ENCODE results near the gene FBXW12.

Gene FBXW12

DNA sequence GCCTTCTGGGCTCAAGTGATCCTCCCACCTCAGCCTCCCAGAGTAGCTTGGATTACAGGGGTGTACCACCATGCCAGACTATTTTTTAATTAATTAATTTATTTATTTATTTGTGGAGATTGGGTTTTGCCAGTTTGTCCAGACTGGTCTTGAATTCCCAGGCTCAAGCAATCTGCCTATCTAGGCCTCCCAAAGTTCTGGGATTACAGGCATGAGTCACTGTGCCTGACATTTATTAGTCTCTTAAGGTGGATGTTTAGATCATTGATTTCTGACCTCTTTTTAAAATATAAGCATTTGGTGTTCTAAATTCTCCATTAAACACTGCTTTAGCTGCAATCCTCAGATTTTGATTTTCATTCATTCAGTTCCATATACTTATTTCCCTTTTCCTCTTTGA lies 15.6 kb downstream of the FBXW12 start:
- ChIA-PET POLR2A (no interaction called here), CTCF (interaction anchor here (0.6 to 2.6 kb wide), 2 partner anchors 48 to 143 kb away, joined by 8 to 10 read pairs; no protein-coding TSS in a partner anchor)
- TF ChIP-seq BHLHE40 (IDR thresholded peaks at IDR 0.05; ENCODE audit: borderline replicate concordance) (no peak), ZNF384 (IDR thresholded peaks at IDR 0.05) (no peak), FOXM1 (IDR thresholded peaks at IDR 0.05; ENCODE audit: borderline replicate concordance) (no peak), HDGF (IDR thresholded peaks at IDR 0.05; ENCODE audit: borderline replicate concordance) (no peak), ARNT (IDR thresholded peaks at IDR 0.05) (no peak), L3MBTL2 (conservative IDR thresholded peaks at IDR 0.05) (no peak), NFRKB (IDR thresholded peaks at IDR 0.05) (no peak), CTBP1 (IDR thresholded peaks at IDR 0.05; ENCODE audit: borderline replicate concordance) (no peak), ELF4 (IDR thresholded peaks at IDR 0.05) (no peak), FOXA1 (IDR thresholded peaks at IDR 0.05) (no peak), SUZ12 (IDR thresholded peaks at IDR 0.05) (no peak), FOXK2 (IDR thresholded peaks at IDR 0.05) (no peak), SP1 (IDR thresholded peaks at IDR 0.05) (no peak), LEF1 (IDR thresholded peaks at IDR 0.05; ENCODE audit: borderline replicate concordance) (no peak), TARDBP (IDR thresholded peaks at IDR 0.05) (no peak)
- TF ChIP-seq, protein P1, sequence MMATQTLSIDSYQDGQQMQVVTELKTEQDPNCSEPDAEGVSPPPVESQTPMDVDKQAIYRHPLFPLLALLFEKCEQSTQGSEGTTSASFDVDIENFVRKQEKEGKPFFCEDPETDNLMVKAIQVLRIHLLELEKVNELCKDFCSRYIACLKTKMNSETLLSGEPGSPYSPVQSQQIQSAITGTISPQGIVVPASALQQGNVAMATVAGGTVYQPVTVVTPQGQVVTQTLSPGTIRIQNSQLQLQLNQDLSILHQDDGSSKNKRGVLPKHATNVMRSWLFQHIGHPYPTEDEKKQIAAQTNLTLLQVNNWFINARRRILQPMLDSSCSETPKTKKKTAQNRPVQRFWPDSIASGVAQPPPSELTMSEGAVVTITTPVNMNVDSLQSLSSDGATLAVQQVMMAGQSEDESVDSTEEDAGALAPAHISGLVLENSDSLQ (IDR thresholded peaks at IDR 0.05), result no peak
- no peak for DNase-seq (ENCODE audit: extremely low spot score)

DNA sequence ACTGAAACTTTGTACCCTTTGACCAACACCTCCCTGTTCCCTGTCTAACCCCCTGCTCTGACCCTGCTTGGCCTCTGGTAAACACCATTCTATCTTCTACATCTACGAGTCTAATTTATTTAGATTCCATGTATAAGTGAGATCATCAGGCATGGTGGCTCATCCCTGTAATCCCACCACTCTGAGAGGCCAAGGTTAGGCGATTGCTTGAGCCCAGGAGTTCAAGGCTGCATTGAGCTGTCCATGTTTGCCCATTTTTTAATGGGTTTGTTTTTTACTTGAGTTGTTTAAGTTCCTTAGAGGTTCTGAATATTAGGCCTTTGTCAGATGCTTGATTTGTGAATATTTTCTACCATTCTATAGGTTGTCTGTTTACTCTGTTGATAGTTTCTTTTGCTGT lies 16.9 kb downstream of the FBXW12 start:
- TF ChIP-seq SUZ12 (IDR thresholded peaks at IDR 0.05) (no peak), SP1 (IDR thresholded peaks at IDR 0.05) (no peak), BHLHE40 (IDR thresholded peaks at IDR 0.05; ENCODE audit: borderline replicate concordance) (no peak), FOXA1 (IDR thresholded peaks at IDR 0.05) (no peak)
- ChIA-PET POLR2A (interaction anchor here (0.5 to 1.3 kb wide), 2 partner anchors 51 to 201 kb away, joined by 3 read pairs; partner anchors contain the start of genes CCDC51 and CDC25A), CTCF (no interaction called here)
- DNase-seq (ENCODE audit: extremely low spot score), result no peak

DNA sequence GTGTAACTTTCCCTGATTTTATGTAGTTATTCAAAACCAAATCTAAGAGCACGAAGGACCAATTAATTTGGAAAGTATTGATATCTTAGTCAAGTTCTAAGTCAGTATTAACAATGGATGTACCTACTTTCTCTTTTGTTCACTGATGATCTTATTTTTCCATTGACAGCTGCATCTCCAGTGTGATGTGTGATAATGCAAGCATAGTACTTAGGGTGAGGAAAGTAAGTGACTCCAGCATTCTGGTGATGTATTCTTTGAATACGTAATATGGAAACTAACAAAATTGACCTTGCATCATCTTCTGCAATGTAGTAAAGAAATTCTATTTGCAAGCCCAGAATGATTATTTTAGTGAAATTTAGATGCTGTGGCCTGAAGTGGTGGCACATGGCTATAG lies 22.4 kb downstream of the FBXW12 start:
- no peak for TF ChIP-seq FOXM1 (IDR thresholded peaks at IDR 0.05; ENCODE audit: borderline replicate concordance)
- TF ChIP-seq FOXA1 (IDR thresholded peaks at IDR 0.05), result no peak
- no peak for TF ChIP-seq HDGF (IDR thresholded peaks at IDR 0.05; ENCODE audit: borderline replicate concordance)
- TF ChIP-seq L3MBTL2 (conservative IDR thresholded peaks at IDR 0.05), result no peak
- TF ChIP-seq, protein P1 (IDR thresholded peaks at IDR 0.05), result no peak
- no peak for TF ChIP-seq ARNT (IDR thresholded peaks at IDR 0.05)
- TF ChIP-seq ELF4 (IDR thresholded peaks at IDR 0.05), result no peak
- no peak for TF ChIP-seq FOXK2 (IDR thresholded peaks at IDR 0.05)
- TF ChIP-seq ZNF384 (IDR thresholded peaks at IDR 0.05), result no peak
- TF ChIP-seq LEF1 (IDR thresholded peaks at IDR 0.05; ENCODE audit: borderline replicate concordance), result no peak
- TF ChIP-seq BHLHE40 (IDR thresholded peaks at IDR 0.05; ENCODE audit: borderline replicate concordance), result no peak
- no peak for TF ChIP-seq NFRKB (IDR thresholded peaks at IDR 0.05)
- no peak for TF ChIP-seq SP1 (IDR thresholded peaks at IDR 0.05)
- ChIA-PET POLR2A (no interaction called here), CTCF (no interaction called here)
- DNase-seq (ENCODE audit: extremely low spot score), result no peak

DNA sequence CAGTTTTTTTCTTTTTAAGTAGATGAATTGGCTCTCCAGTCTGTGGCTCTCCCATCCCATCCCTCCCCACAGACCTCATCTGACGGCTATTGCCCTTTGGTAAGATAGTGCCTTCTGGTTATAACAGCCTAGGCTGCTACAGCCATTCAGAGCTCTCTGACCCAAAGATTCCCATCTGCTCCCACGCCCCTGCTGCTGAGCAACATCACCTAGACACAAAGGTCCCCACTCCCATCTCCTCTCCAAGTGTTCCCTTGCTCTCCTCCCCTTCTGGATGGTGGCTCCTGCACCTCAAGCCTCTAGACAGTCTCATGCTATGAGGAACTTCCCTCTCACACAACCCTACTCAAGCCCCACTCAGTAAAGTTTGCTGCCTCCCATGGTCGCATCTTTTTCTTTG lies 23.7 kb downstream of the FBXW12 start:
- TF ChIP-seq SUZ12 (IDR thresholded peaks at IDR 0.05) (no peak), BHLHE40 (IDR thresholded peaks at IDR 0.05; ENCODE audit: borderline replicate concordance) (no peak), L3MBTL2 (conservative IDR thresholded peaks at IDR 0.05) (no peak), ARNT (IDR thresholded peaks at IDR 0.05) (no peak)
- POLR2A ChIA-PET, result interaction anchor here (1.1 kb wide), 1 partner anchor 44 kb away, joined by 4 read pairs; the partner anchor contains the start of genes CCDC51 and TMA7
- no peak for DNase-seq (ENCODE audit: extremely low spot score)
- CTCF ChIA-PET, result interaction anchor here (2.6 kb wide), 1 partner anchor 41 kb away, joined by 10 read pairs; no protein-coding TSS in a partner anchor

DNA sequence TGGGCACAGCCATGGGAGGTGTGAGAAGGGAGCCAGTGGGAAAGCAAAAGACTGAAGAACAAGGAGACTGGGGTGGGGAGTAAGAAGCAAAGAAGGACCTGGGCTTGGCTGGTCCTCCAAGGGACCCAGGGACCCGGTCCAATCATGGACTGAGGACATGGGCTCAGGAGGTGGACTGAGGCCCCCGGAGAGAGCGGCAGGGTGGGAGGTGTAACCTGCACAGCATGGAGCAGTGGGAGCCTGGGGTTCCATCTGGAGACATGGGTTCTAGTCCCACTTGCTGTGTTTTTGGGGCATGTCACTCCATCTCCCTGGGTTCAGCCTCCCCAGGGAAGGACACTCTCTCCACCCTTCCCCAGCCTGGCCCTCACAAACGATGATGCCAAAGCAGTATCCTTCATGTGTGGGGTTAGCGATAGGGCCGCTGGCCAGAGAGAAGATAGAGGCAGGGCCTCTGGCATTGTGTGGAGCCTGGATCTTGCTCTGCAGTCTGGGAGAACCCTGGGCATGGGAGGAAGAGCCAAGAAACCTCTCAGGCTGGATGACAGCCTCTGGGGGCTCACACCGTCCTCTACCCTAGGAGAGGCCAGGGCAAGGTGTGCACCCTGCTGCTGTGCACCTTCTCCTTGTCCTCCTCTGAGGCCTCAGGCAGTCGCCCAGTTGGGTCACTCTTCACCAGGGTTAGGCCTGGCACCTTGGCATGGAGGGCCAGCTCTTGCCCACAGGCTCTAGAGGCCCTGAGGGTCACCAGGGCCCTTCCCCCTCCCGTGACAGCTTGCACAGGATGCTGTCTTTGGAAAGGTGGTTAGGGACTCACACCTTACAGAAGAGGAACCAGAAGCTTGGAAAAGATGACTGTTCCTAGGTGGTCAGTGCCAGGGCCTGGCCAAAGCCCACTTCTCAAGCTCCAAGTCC lies 26.0 kb downstream of the FBXW12 start:
- ChIA-PET CTCF (interaction anchor here (8.0 kb wide), 1 partner anchor 37 kb away, joined by 213 read pairs; no protein-coding TSS in a partner anchor), POLR2A (interaction anchor here (0.6 kb wide), 1 partner anchor 42 kb away, joined by 3 read pairs; the partner anchor contains the start of genes CCDC51 and TMA7)
- DNase-seq (ENCODE audit: extremely low spot score), result no peak
- TF ChIP-seq FOXA1 (IDR thresholded peaks at IDR 0.05) (no peak), ZNF384 (IDR thresholded peaks at IDR 0.05) (no peak), TARDBP (IDR thresholded peaks at IDR 0.05) (no peak), LEF1 (IDR thresholded peaks at IDR 0.05; ENCODE audit: borderline replicate concordance) (no peak), CTBP1 (IDR thresholded peaks at IDR 0.05; ENCODE audit: borderline replicate concordance) (no peak), ARNT (IDR thresholded peaks at IDR 0.05) (no peak), SUZ12 (IDR thresholded peaks at IDR 0.05) (no peak), ELF4 (IDR thresholded peaks at IDR 0.05) (no peak), HDGF (IDR thresholded peaks at IDR 0.05; ENCODE audit: borderline replicate concordance) (no peak), BHLHE40 (IDR thresholded peaks at IDR 0.05; ENCODE audit: borderline replicate concordance) (no peak), SP1 (IDR thresholded peaks at IDR 0.05) (no peak), FOXK2 (IDR thresholded peaks at IDR 0.05) (no peak), NFRKB (IDR thresholded peaks at IDR 0.05) (no peak), L3MBTL2 (conservative IDR thresholded peaks at IDR 0.05) (no peak), FOXM1 (IDR thresholded peaks at IDR 0.05; ENCODE audit: borderline replicate concordance) (no peak)
- TF ChIP-seq, protein P1 (IDR thresholded peaks at IDR 0.05), result no peak

Data from HEK293T (cell line).